HepG2 (cell line): Measurements from ENCODE around the gene GON4L. TPM values are rescaled to one million over a fixed set of nuclear protein-coding genes. Genes with fewer than 3 reads are reported as not detected.

Experiments used
- CHD4 ChIP-seq: fragments of 200-600 bp; sonication (generic); IDR thresholded peaks from 2 replicates; pipeline ENCODE4 v1.7.0; 2017; ENCODE audit warnings: mild to moderate bottlenecking, low read length, borderline replicate concordance
- HNF4A ChIP-seq: sonication (generic); formaldehyde crosslinking; IDR thresholded peaks from 2 replicates; pipeline ENCODE4 v1.4.0; 2020; ENCODE audit warnings: missing genetic modification reagents
- KMT2B ChIP-seq: IDR thresholded peaks from 2 replicates; pipeline ENCODE4 v1.6.1; 2016; ENCODE audit warnings: missing genetic modification reagents, missing compliant biosample characterization
- MYC ChIP-seq: sonication (generic); formaldehyde crosslinking; IDR thresholded peaks from 2 replicates; pipeline ENCODE4 v1.9.0; 2021; ENCODE audit warnings: missing genetic modification reagents, borderline replicate concordance
- NCOR1 ChIP-seq: fragments of 200-600 bp; sonication (generic); IDR thresholded peaks from 2 replicates; pipeline ENCODE4 v1.7.0; 2017; ENCODE audit warnings: antibody characterized with exemption, low read length, borderline replicate concordance
- NFIB ChIP-seq: sonication (generic); formaldehyde crosslinking; IDR thresholded peaks from 2 replicates; pipeline ENCODE4 v1.9.0; 2021; ENCODE audit warnings: missing genetic modification reagents, mild to moderate bottlenecking, borderline replicate concordance
- PHB2 ChIP-seq: fragments of 450-650 bp; IDR thresholded peaks from 2 replicates; pipeline ENCODE4 v1.6.1; 2018; ENCODE audit not compliant: partially characterized antibody
- ZBTB7B ChIP-seq: sonication (generic); formaldehyde crosslinking; IDR thresholded peaks from 2 replicates; pipeline ENCODE4 v1.4.0; 2020; ENCODE audit warnings: missing genetic modification reagents
- ZMYM3 ChIP-seq: sonication (generic); formaldehyde crosslinking; IDR thresholded peaks from 2 replicates; pipeline ENCODE4 v1.5.1; 2020; ENCODE audit warnings: mild to moderate bottlenecking, missing genetic modification reagents
- ZNF577 ChIP-seq: sonication (generic); formaldehyde crosslinking; IDR thresholded peaks from 2 replicates; pipeline ENCODE4 v1.4.0; 2020; ENCODE audit warnings: mild to moderate bottlenecking, low read depth, missing genetic modification reagents, borderline replicate concordance
- ZNF589 ChIP-seq: sonication (generic); formaldehyde crosslinking; conservative IDR thresholded peaks from 2 replicates; pipeline ENCODE4 v1.8.0; 2022; ENCODE audit warnings: mild to moderate bottlenecking, moderate library complexity, missing genetic modification reagents
- ZNF646 ChIP-seq: sonication (generic); formaldehyde crosslinking; IDR thresholded peaks from 2 replicates; pipeline ENCODE4 v1.9.0; 2021; ENCODE audit warnings: mild to moderate bottlenecking, missing genetic modification reagents
- polyA plus RNA-seq, 8 experiments: library from polyadenylated mRNA; depleted of rRNA in 3 of 8; stranded (reverse) in 7 of 8; unstranded in 1 of 8; fragments of >200 nt; fragmentation: Illumina TruSeq in 4 of 8; extraction: Trizol in 4 of 8; gene quantifications; 2 replicates each; pipeline versions ENCODE4 v1.2.1 to v1.2.3, GENCODE V29; 2011 to 2016; ENCODE audit warnings: low read depth in 4 of 8, missing spikeins in 1 of 8, mixed read lengths in 1 of 8; ENCODE audit not compliant: insufficient read depth in 1 of 8
- total RNA-seq, 5 experiments: library from RNA; depleted of rRNA; stranded (reverse); fragments of >200 nt; fragmentation: Illumina TruSeq; extraction: Trizol; gene quantifications; 2 replicates each; pipeline ENCODE4 v1.2.3, GENCODE V29; 2016; ENCODE audit warnings: low read depth in 1 of 5
- TF ChIP-seq, protein P1 (sequence below): sonication (generic); formaldehyde crosslinking; IDR thresholded peaks from 2 replicates; pipeline ENCODE4 v1.8.1; 2023; ENCODE audit warnings: mild to moderate bottlenecking, missing genetic modification reagents, borderline replicate concordance
- TF ChIP-seq, protein P2 (sequence below): sonication (generic); formaldehyde crosslinking; IDR thresholded peaks from 2 replicates; pipeline ENCODE4 v1.9.0; 2022; ENCODE audit warnings: low read depth, missing genetic modification reagents
- TF ChIP-seq, protein P3 (sequence below): conservative IDR thresholded peaks from 2 replicates; pipeline ENCODE4 v1.6.1; 2018; ENCODE audit warnings: missing genetic modification reagents
- TF ChIP-seq, protein P4 (sequence below): sonication (generic); formaldehyde crosslinking; IDR thresholded peaks from 2 replicates; pipeline ENCODE4 v1.4.0; 2020; ENCODE audit warnings: missing genetic modification reagents

The GON4L gene
- total and polyA plus RNA-seq, 2 of the 13 experiments (the other 11 are each of a cell fraction or from before 2014, with no cell fraction given) = 14.6 to 19.6 TPM

DNA sequence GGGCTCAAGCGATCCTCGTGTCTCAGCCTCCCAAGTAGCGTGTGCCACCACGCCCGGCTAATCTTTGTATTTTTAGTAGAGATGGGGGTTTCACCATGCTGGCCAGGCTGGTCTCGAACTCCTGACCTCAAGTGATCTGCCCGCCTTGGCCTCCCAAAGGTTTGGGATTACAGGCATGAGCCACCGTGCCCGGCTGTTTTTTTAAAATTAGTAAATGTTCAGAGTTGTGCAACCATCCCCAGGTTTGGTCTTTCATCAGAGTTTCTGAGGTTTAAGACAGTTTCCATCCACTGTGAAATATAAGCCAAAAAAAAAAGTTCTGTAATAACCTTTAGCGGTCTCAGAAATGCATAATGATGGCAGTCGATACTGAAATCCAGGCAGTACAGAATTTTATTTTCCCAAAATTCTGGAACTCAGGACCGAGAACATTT lies 1.8 kb upstream of the GON4L start (continued):
- TF ChIP-seq HNF4A = no peak
- TF ChIP-seq, protein P1, sequence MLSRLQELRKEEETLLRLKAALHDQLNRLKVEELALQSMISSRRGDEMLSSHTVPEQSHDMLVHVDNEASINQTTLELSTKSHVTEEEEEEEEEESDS (CRISPR knock-in tag) = no peak
- TF ChIP-seq, protein P2, sequence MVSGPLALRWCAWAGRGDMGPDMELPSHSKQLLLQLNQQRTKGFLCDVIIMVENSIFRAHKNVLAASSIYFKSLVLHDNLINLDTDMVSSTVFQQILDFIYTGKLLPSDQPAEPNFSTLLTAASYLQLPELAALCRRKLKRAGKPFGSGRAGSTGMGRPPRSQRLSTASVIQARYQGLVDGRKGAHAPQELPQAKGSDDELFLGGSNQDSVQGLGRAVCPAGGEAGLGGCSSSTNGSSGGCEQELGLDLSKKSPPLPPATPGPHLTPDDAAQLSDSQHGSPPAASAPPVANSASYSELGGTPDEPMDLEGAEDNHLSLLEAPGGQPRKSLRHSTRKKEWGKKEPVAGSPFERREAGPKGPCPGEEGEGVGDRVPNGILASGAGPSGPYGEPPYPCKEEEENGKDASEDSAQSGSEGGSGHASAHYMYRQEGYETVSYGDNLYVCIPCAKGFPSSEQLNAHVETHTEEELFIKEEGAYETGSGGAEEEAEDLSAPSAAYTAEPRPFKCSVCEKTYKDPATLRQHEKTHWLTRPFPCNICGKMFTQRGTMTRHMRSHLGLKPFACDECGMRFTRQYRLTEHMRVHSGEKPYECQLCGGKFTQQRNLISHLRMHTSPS (CRISPR knock-in tag) = no peak
- no peak for TF ChIP-seq PHB2
- TF ChIP-seq NFIB (CRISPR knock-in tag) = no peak
- TF ChIP-seq ZNF589 (CRISPR knock-in tag) = no peak
- TF ChIP-seq, protein P3, sequence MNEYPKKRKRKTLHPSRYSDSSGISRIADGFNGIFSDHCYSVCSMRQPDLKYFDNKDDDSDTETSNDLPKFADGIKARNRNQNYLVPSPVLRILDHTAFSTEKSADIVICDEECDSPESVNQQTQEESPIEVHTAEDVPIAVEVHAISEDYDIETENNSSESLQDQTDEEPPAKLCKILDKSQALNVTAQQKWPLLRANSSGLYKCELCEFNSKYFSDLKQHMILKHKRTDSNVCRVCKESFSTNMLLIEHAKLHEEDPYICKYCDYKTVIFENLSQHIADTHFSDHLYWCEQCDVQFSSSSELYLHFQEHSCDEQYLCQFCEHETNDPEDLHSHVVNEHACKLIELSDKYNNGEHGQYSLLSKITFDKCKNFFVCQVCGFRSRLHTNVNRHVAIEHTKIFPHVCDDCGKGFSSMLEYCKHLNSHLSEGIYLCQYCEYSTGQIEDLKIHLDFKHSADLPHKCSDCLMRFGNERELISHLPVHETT = no peak
- TF ChIP-seq ZBTB7B (CRISPR knock-in tag) = no peak
- TF ChIP-seq, protein P4, sequence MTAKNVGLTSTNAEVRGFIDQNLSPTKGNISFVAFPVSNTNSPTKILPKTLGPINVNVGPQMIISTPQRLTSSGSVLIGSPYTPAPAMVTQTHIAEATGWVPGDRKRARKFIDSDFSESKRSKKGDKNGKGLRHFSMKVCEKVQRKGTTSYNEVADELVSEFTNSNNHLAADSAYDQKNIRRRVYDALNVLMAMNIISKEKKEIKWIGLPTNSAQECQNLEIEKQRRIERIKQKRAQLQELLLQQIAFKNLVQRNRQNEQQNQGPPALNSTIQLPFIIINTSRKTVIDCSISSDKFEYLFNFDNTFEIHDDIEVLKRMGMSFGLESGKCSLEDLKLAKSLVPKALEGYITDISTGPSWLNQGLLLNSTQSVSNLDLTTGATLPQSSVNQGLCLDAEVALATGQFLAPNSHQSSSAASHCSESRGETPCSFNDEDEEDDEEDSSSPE (CRISPR knock-in tag) = no peak
- TF ChIP-seq MYC = no peak
- peak; percentile 82 for TF ChIP-seq ZMYM3 (CRISPR knock-in tag)
- TF ChIP-seq KMT2B (CRISPR knock-in tag) = no peak
- TF ChIP-seq ZNF577 = no peak
- peak; percentile 92; the same call in 1 of the 2 replicates for TF ChIP-seq CHD4
- TF ChIP-seq ZNF646 (CRISPR knock-in tag) = no peak
- peak; percentile 31; the same call in 1 of the 2 replicates for TF ChIP-seq NCOR1
